ENCODE data around the gene KRT74. TPM values are rescaled to one million over a fixed set of nuclear protein-coding genes. Genes with fewer than 3 reads are reported as not detected.

Gene KRT74
- total RNA-seq, 1 donor: not detected

DNA sequence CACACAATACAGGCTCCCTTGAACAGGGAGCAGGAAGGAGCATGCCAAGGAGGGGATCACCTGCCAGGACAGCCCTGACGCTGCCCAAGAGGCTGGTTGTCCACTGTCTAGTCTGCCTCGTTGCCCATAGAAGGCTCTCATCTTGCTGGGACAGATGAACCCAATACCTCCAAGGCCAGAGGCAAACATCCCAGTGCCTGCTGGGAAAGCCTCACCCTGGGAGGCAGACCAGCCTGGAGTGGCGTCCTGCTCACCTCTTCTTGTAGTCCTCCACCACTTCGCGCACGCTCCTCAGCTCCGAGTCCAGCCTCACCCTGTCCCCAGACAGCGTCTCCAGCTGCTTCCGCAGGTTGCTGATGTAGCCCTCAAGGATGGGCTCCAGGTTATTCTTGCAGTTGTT is 42.3 kb upstream of the KRT74 start:
- no peak for DNase-seq (ENCODE audit: low read depth)
- TF ChIP-seq, protein P1, sequence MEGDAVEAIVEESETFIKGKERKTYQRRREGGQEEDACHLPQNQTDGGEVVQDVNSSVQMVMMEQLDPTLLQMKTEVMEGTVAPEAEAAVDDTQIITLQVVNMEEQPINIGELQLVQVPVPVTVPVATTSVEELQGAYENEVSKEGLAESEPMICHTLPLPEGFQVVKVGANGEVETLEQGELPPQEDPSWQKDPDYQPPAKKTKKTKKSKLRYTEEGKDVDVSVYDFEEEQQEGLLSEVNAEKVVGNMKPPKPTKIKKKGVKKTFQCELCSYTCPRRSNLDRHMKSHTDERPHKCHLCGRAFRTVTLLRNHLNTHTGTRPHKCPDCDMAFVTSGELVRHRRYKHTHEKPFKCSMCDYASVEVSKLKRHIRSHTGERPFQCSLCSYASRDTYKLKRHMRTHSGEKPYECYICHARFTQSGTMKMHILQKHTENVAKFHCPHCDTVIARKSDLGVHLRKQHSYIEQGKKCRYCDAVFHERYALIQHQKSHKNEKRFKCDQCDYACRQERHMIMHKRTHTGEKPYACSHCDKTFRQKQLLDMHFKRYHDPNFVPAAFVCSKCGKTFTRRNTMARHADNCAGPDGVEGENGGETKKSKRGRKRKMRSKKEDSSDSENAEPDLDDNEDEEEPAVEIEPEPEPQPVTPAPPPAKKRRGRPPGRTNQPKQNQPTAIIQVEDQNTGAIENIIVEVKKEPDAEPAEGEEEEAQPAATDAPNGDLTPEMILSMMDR (IDR thresholded peaks at IDR 0.05; ENCODE audit: insufficient read depth, low read length): no peak
- no peak overlapping the region for H3K4me3 ChIP-seq (ENCODE audit: low read depth, low read length)

DNA sequence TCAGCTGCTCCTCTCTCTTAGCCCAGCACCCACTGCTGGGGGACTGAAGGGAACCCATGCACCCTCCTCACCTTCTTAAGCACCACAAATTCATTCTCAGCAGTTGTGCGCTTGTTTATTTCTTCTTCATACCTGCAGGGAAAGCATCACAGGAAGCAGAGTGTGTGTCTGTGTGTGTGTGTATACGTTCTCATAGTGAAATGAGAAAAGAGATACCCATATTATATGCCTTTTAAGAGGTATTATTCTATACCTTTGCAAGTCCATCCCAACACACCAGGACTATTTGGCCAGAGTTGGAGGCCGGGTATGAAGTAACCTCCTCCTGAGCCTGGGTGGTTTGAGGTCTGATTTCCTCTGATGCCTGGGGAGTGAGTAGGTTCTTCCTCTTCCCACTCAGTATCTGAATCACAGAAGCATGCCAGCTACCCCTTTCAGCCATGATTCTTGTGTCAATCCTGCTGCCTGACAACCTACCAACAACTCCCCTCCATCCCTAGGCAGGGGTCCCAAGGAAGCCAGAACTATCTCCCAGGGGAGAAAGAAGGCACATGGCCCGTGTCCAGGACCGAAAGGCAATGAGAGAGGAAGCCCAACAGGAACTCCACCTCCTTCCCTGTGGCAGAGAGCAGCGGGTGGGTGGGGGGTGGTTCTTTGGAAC is 41.7 kb upstream of the KRT74 start:
- no peak overlapping the region for H3K4me3 ChIP-seq (ENCODE audit: low read depth, low read length)
- no peak for DNase-seq (ENCODE audit: low read depth)
- TF ChIP-seq, protein P1 (IDR thresholded peaks at IDR 0.05; ENCODE audit: insufficient read depth, low read length): no peak

DNA sequence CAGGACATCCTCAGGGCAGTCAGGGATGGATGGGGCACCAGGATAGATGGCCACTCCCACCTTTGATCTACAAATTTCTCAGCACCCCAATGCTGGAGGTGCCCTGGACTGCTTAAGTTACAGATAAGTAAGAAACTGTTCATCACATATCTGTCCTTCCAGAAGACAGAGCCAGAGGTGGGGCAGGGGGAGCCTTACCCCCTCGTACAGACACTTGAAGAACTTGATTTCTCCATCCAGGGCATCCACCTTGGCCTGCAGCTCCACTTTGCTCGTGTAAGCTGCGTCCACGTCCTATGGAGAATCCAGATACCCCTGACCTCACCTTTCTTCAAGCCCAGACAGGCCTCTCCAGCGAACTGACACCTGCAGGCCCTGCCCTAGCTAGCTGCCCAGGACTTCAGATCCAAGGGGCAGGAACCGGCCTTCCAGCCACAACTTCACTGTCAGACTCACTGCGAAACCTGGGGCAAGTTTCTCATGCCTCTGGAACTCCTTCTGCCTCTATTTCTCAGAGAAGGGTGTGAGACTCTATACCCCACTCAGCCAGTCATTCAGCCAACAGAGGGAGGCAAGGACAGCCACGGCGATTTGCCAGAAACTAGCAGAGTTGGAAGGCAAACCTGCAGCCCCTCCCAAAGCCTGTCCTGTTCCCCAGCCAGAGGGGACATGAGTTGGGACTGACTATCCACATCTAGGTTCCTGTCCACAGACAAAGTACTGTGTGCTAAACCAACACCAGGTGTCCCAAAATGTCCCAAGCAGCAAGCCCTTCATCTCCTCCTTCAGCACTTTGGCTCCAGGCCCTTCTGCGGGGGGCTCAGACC is 41.0 kb upstream of the KRT74 start:
- no peak overlapping the region for H3K4me3 ChIP-seq (ENCODE audit: low read depth, low read length)
- TF ChIP-seq, protein P1 (IDR thresholded peaks at IDR 0.05; ENCODE audit: insufficient read depth, low read length): no peak
- no peak for DNase-seq (ENCODE audit: low read depth)

- DNase-seq (ENCODE audit: low read depth): no peak
- H3K4me3 ChIP-seq (ENCODE audit: low read depth, low read length): no peak overlapping the region
- TF ChIP-seq, protein P1 (IDR thresholded peaks at IDR 0.05; ENCODE audit: insufficient read depth, low read length): no peak
Observed at GRCh38 chr12:52613384-52614030, 39.9 kb upstream of the KRT74 start.

DNA sequence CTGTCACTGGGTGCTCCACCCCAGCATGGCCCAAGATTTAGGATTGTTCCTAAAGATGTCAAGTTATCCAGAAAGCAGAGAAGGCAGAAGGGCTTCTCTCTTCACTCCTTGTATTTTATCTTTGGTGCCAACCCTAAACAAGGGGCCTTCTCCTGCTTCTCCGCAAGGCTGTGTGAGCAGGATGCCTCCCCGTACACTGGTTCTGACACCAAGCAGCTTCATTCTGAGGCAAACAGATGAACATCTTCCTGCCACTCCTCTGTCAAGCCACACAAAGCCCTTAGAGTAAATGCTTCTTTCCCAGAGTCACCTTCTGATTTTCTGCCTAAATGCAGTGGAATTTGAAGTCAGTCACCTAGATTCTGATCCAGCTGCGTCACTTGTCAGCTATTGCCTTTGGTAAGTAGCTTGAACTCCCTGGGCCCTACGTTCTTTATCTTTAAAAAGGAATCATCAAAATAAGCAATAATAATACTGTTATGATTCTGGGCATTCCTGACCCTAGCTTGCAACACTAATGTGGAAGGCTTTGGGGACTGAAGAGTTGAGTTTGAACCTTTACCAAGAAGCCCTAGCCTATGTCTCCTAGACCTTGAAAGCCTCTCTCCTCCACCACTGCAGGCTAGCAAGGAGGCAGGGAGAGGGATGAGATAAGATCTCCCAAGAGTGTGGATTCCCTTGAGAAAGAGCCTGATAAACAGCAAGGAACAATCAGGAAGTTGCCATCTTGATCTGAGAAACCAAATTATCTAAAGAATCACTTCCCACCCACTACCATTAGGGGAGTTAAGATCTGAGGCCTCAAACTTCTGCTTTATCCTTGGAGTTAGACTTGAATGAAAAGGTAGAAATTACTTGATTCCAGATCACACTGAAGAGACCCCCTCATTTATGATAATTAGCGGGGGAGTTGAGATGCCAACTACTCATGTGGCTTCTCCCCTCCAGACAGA is 39.1 kb upstream of the KRT74 start:
- DNase-seq (ENCODE audit: low read depth): no peak
- no peak overlapping the region for H3K4me3 ChIP-seq (ENCODE audit: low read depth, low read length)
- TF ChIP-seq, protein P1 (IDR thresholded peaks at IDR 0.05; ENCODE audit: insufficient read depth, low read length): no peak

DNA sequence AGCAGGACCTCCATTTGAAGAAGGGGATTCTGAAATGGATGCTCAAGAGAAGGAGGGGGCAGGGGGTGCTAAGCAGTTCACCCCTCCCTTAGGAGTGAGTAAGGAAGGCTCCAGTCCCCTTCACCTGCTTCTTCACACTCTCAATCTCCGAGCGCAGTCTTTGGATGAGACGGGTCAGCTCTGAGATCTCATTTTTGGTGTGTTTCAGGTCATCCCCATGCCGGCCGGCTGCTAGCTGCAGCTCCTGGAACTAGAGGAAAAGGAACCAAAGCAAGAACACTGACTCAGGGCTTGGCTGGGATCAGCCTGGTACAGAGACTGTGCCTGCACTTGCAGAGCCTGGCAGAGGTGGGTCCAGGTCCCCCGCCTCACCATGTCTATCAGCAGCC is 37.4 kb upstream of the KRT74 start:
- no peak overlapping the region for H3K4me3 ChIP-seq (ENCODE audit: low read depth, low read length)
- DNase-seq (ENCODE audit: low read depth): no peak
- TF ChIP-seq, protein P1 (IDR thresholded peaks at IDR 0.05; ENCODE audit: insufficient read depth, low read length): no peak
